OCI-LY1 (cell line): ENCODE data around the gene MYO3B.

ENCODE experiments used
- EZH2 ChIP-seq: fragments of 200-600 bp; sonication (generic), shearing (Covaris generic); IDR thresholded peaks from 2 replicates; pipeline ENCODE4 v1.8.0; 2017; ENCODE audit warnings: borderline replicate concordance, mixed run types, mild to moderate bottlenecking, antibody characterized with exemption, low read length, moderate library complexity, mixed read lengths
- TF ChIP-seq, protein P1 (sequence below): fragments of 200-600 bp; sonication (generic), shearing (Covaris generic); IDR thresholded peaks from 2 replicates; pipeline ENCODE4 v1.5.1; 2017; ENCODE audit warnings: mild to moderate bottlenecking, antibody characterized with exemption, low read length, moderate library complexity, mixed read lengths

GRCh38 chr2:170360546-170361089 lies 182.7 kb downstream of the MYO3B start:
- TF ChIP-seq, protein P1, sequence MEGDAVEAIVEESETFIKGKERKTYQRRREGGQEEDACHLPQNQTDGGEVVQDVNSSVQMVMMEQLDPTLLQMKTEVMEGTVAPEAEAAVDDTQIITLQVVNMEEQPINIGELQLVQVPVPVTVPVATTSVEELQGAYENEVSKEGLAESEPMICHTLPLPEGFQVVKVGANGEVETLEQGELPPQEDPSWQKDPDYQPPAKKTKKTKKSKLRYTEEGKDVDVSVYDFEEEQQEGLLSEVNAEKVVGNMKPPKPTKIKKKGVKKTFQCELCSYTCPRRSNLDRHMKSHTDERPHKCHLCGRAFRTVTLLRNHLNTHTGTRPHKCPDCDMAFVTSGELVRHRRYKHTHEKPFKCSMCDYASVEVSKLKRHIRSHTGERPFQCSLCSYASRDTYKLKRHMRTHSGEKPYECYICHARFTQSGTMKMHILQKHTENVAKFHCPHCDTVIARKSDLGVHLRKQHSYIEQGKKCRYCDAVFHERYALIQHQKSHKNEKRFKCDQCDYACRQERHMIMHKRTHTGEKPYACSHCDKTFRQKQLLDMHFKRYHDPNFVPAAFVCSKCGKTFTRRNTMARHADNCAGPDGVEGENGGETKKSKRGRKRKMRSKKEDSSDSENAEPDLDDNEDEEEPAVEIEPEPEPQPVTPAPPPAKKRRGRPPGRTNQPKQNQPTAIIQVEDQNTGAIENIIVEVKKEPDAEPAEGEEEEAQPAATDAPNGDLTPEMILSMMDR = no peak
- TF ChIP-seq EZH2 = no peak
